Astrocyte (in vitro differentiated cells and primary cell): ENCODE results near the gene CACNA2D1. TPM values are rescaled to one million over a fixed set of nuclear protein-coding genes. Genes with fewer than 3 reads are reported as not detected.

Source experiments
- DNase-seq: peaks from one replicate; pipeline ENCODE4 v3.0.0-alpha.2; 2010; ENCODE audit warnings: low read depth
- FAIRE-seq: peaks from 2 replicates; lab custom pipeline; 2011; peaks lifted over from hg19 to GRCh38; lab: Jason Lieb, UNC
- H2AFZ ChIP-seq: 2 replicates; pipeline ENCODE4 v1.6.0; 2012; ENCODE audit warnings: low read depth, low read length, inconsistent platforms
- H3K27ac ChIP-seq: 2 replicates; pipeline ENCODE4 v1.5.1; 2011; ENCODE audit warnings: low read depth, low read length, inconsistent platforms
- H3K27me3 ChIP-seq: 2 replicates; pipeline ENCODE4 v1.6.0; 2011; ENCODE audit warnings: low read length, inconsistent platforms; ENCODE audit not compliant: insufficient read depth
- H3K36me3 ChIP-seq: 2 replicates; pipeline ENCODE4 v1.5.1; 2011; ENCODE audit warnings: low read length, inconsistent platforms; ENCODE audit not compliant: insufficient read depth
- H3K4me1 ChIP-seq: 2 replicates; pipeline ENCODE4 v1.5.1; 2011; ENCODE audit warnings: low read length, inconsistent platforms; ENCODE audit not compliant: insufficient read depth
- H3K4me2 ChIP-seq: 2 replicates; pipeline ENCODE4 v1.6.0; 2012; ENCODE audit warnings: low read length, inconsistent platforms
- H3K4me3 ChIP-seq: 2 replicates; pipeline ENCODE4 v1.5.1; 2011; ENCODE audit warnings: low read depth, mild to moderate bottlenecking, low read length, inconsistent platforms; ENCODE audit not compliant: insufficient read depth
- H3K79me2 ChIP-seq: 2 replicates; pipeline ENCODE4 v1.6.0; 2012; ENCODE audit warnings: mild to moderate bottlenecking, low read length, inconsistent platforms; ENCODE audit not compliant: insufficient read depth
- H3K9ac ChIP-seq: 2 replicates; pipeline ENCODE4 v1.6.0; 2012; ENCODE audit warnings: mild to moderate bottlenecking, low read length, inconsistent platforms
- H3K9me3 ChIP-seq: 2 replicates; pipeline ENCODE4 v1.5.1; 2012; ENCODE audit warnings: low read depth, mild to moderate bottlenecking, low read length, inconsistent platforms; ENCODE audit not compliant: insufficient read depth
- H4K20me1 ChIP-seq: 2 replicates; pipeline ENCODE4 v1.6.0; 2012; ENCODE audit warnings: low read length, inconsistent platforms; ENCODE audit not compliant: insufficient read depth
- H3K27ac Mint-ChIP-seq: one replicate; pipeline ENCODE4 v1.8.0; 2021; ENCODE audit warnings: mild to moderate bottlenecking, mixed read lengths; ENCODE audit not compliant: unreplicated experiment
- H3K27me3 Mint-ChIP-seq: one replicate; pipeline ENCODE4 v1.8.0; 2021; ENCODE audit warnings: low read depth, mixed read lengths; ENCODE audit not compliant: unreplicated experiment
- H3K36me3 Mint-ChIP-seq: one replicate; pipeline ENCODE4 v1.8.0; 2021; ENCODE audit warnings: low read depth, mixed read lengths; ENCODE audit not compliant: unreplicated experiment
- H3K4me1 Mint-ChIP-seq: one replicate; pipeline ENCODE4 v1.8.0; 2021; ENCODE audit warnings: low read depth, mixed read lengths; ENCODE audit not compliant: unreplicated experiment
- H3K4me3 Mint-ChIP-seq: one replicate; pipeline ENCODE4 v1.8.0; 2021; ENCODE audit warnings: mild to moderate bottlenecking, moderate library complexity, mixed read lengths; ENCODE audit not compliant: unreplicated experiment
- H3K9me3 Mint-ChIP-seq: one replicate; pipeline ENCODE4 v1.8.0; 2021; ENCODE audit warnings: mild to moderate bottlenecking, mixed read lengths; ENCODE audit not compliant: unreplicated experiment
- CTCF ChIP-seq: IDR thresholded peaks from 2 replicates; pipeline ENCODE4 v1.5.1; 2011; ENCODE audit warnings: low read depth, mild to moderate bottlenecking, inconsistent platforms, low read length, moderate library complexity; ENCODE audit not compliant: insufficient read depth
- EZH2 ChIP-seq: IDR thresholded peaks from 2 replicates; pipeline ENCODE4 v1.6.1; 2012; ENCODE audit warnings: mild to moderate bottlenecking, low read length, inconsistent platforms; ENCODE audit not compliant: insufficient read depth
- total RNA-seq: library from RNA; stranded (reverse); gene quantifications from 2 replicates; pipeline ENCODE4 v1.2.1, GENCODE V29; 2021

Gene CACNA2D1
- total RNA-seq, 1 donor from 2014 or later: 53.4 TPM

- Mint-ChIP-seq H3K9me3 (no peaks in the 10 kb centered on the region), H3K36me3 (no peaks in the 10 kb centered on the region), H3K27ac (no peak overlapping the region), H3K4me1 (peaks cover 7% of the 10 kb centered on the region), H3K27me3 (no peaks in the 10 kb centered on the region), H3K4me3 (no peak overlapping the region)
- Histone ChIP-seq H3K27ac (no peak overlapping the region), H3K9ac (no peak overlapping the region), H3K79me2 (peaks cover 3% of the 10 kb centered on the region), H2AFZ (no peak overlapping the region), H4K20me1 (peaks cover 7% of the 10 kb centered on the region), H3K4me1 (no peaks in the 10 kb centered on the region), H3K4me2 (no peak overlapping the region), H3K36me3 (no peaks in the 10 kb centered on the region), H3K27me3 (no peaks in the 10 kb centered on the region), H3K9me3 (no peaks in the 10 kb centered on the region), H3K4me3 (no peak overlapping the region)
- FAIRE-seq (no peak), DNase-seq (no peak)
- no peak for TF ChIP-seq EZH2
- TF ChIP-seq CTCF: no peak
These were observed 124.8 kb downstream of the CACNA2D1 start for GRCh38 chr7:82318786-82319185.

- TF ChIP-seq EZH2 (no peak), CTCF (no peak)
- DNase-seq (no peak), FAIRE-seq (no peak)
- no peak overlapping the region for H3K27ac Mint-ChIP-seq
- no peaks in the 10 kb centered on the region for H3K36me3 ChIP-seq
- H3K4me1 ChIP-seq: no peaks in the 10 kb centered on the region
- no peaks in the 10 kb centered on the region for H3K36me3 Mint-ChIP-seq
- H3K27me3 ChIP-seq: no peaks in the 10 kb centered on the region
- H3K9me3 ChIP-seq: no peaks in the 10 kb centered on the region
- no peak overlapping the region for H3K4me3 ChIP-seq
- H3K79me2 ChIP-seq: peaks cover 3% of the 10 kb centered on the region
- no peak overlapping the region for H3K4me3 Mint-ChIP-seq
- H3K9ac ChIP-seq: no peak overlapping the region
- no peak overlapping the region for H3K4me2 ChIP-seq
- H4K20me1 ChIP-seq: peaks cover 7% of the 10 kb centered on the region
- H3K9me3 Mint-ChIP-seq: no peaks in the 10 kb centered on the region
- H2AFZ ChIP-seq: no peak overlapping the region
- no peaks in the 10 kb centered on the region for H3K27me3 Mint-ChIP-seq
- no peak overlapping the region for H3K27ac ChIP-seq
- H3K4me1 Mint-ChIP-seq: peaks cover 11% of the 10 kb centered on the region
These were observed 125.8 kb downstream of the CACNA2D1 start for GRCh38 chr7:82317760-82318159.

- Mint-ChIP-seq H3K4me1 (peaks cover 11% of the 10 kb centered on the region), H3K9me3 (no peaks in the 10 kb centered on the region), H3K4me3 (no peak overlapping the region), H3K36me3 (no peaks in the 10 kb centered on the region), H3K27ac (no peak overlapping the region), H3K27me3 (no peaks in the 10 kb centered on the region)
- FAIRE-seq (no peak), DNase-seq (no peak)
- peaks cover 3% of the 10 kb centered on the region for H3K79me2 ChIP-seq
- H3K36me3 ChIP-seq: no peaks in the 10 kb centered on the region
- H3K27me3 ChIP-seq: no peaks in the 10 kb centered on the region
- peaks cover 7% of the 10 kb centered on the region for H4K20me1 ChIP-seq
- no peaks in the 10 kb centered on the region for H3K9me3 ChIP-seq
- no peak overlapping the region for H3K4me2 ChIP-seq
- no peak overlapping the region for H3K4me3 ChIP-seq
- H3K4me1 ChIP-seq: no peaks in the 10 kb centered on the region
- H3K27ac ChIP-seq: no peak overlapping the region
- H2AFZ ChIP-seq: no peak overlapping the region
- no peak for TF ChIP-seq EZH2
- TF ChIP-seq CTCF: no peak
- H3K9ac ChIP-seq: no peak overlapping the region
These were observed 126.3 kb downstream of the CACNA2D1 start for GRCh38 chr7:82317257-82317721.
